Measurements from ENCODE around the gene ZNF823. TPM values are rescaled to one million over a fixed set of nuclear protein-coding genes. Genes with fewer than 3 reads are reported as not detected.
"Not testable (repeated sequence)": the region's sequence is repeated elsewhere in the genome, so short reads cannot be mapped to it uniquely, and the experiment has no call there.

The ZNF823 gene
- total RNA-seq, 3 donors from 2014 or later (not counting 1 experiment from before 2014, with no cell fraction given), result 3.2 to 7.1 (median 5.2) TPM

GRCh38 chr19:11783767-11784166, 45.0 kb upstream of the ZNF823 start:
- Mint-ChIP-seq H3K4me1 (no peaks in the 10 kb centered on the region), H3K27me3 (ENCODE audit: low read depth in 2 of 2) (no peaks in the 10 kb centered on the region), H3K9me3 (peaks cover 14 to 32% of the 10 kb centered on the region in 2 donors), H3K27ac (no peak overlapping the region), H3K4me3 (no peak overlapping the region), H3K36me3 (peaks cover 57% of the 10 kb centered on the region)
- no peak for ATAC-seq
- WGBS (ENCODE audit: insufficient coverage), result no CpG with 5 or more reads among the region's 1 CpG
- Histone ChIP-seq H3K4me1 (ENCODE audit: control insufficient read depth, insufficient read depth, low read length) (no peaks in the 10 kb centered on the region), H3K9me3 (ENCODE audit: control insufficient read depth, insufficient read depth, low read length) (peaks cover 61% of the 10 kb centered on the region), H3K27ac (ENCODE audit: low read length) (no peak overlapping the region), H3K27me3 (ENCODE audit: control insufficient read depth, insufficient read depth, low read length) (no peaks in the 10 kb centered on the region), H3K4me3 (ENCODE audit: low read length) (no peak overlapping the region), H3K36me3 (ENCODE audit: control insufficient read depth, insufficient read depth, low read length) (peaks cover 26% of the 10 kb centered on the region)
- DNase-seq, result no peak
- TF ChIP-seq CTCF (IDR thresholded peaks at IDR 0.05), result no peak
- intact Hi-C loops (cut with micrococcal nuclease), result no loop called here

- Mint-ChIP-seq H3K4me3 (no peak overlapping the region), H3K4me1 (no peaks in the 10 kb centered on the region), H3K27ac (no peak overlapping the region), H3K36me3 (peaks cover 65% of the 10 kb centered on the region), H3K27me3 (ENCODE audit: low read depth in 2 of 2) (no peaks in the 10 kb centered on the region), H3K9me3 (peaks cover 12 to 26% of the 10 kb centered on the region in 2 donors)
- no peaks in the 10 kb centered on the region for H3K27me3 ChIP-seq (ENCODE audit: control insufficient read depth, insufficient read depth, low read length)
- no peak for TF ChIP-seq CTCF (IDR thresholded peaks at IDR 0.05)
- H3K36me3 ChIP-seq (ENCODE audit: control insufficient read depth, insufficient read depth, low read length), result peaks cover 41% of the 10 kb centered on the region
- H3K27ac ChIP-seq (ENCODE audit: low read length), result no peak overlapping the region
- intact Hi-C loops (cut with micrococcal nuclease), result no loop called here
- no peak for DNase-seq
- peaks cover 63% of the 10 kb centered on the region for H3K9me3 ChIP-seq (ENCODE audit: control insufficient read depth, insufficient read depth, low read length)
- WGBS (ENCODE audit: insufficient coverage), result 100% methylated on average over 3 of the region's 5 CpGs
- no peak overlapping the region for H3K4me3 ChIP-seq (ENCODE audit: low read length)
- no peaks in the 10 kb centered on the region for H3K4me1 ChIP-seq (ENCODE audit: control insufficient read depth, insufficient read depth, low read length)
- no peak for ATAC-seq
Measured at GRCh38 chr19:11781295-11782057, 42.7 kb upstream of the ZNF823 start.

- TF ChIP-seq CTCF (IDR thresholded peaks at IDR 0.05), result no peak
- no peak overlapping the region for H3K4me3 ChIP-seq (ENCODE audit: low read length)
- peaks cover 58% of the 10 kb centered on the region for H3K9me3 ChIP-seq (ENCODE audit: control insufficient read depth, insufficient read depth, low read length)
- no peaks in the 10 kb centered on the region for H3K27me3 ChIP-seq (ENCODE audit: control insufficient read depth, insufficient read depth, low read length)
- ATAC-seq (no peak), DNase-seq (no peak)
- no peaks in the 10 kb centered on the region for H3K4me1 ChIP-seq (ENCODE audit: control insufficient read depth, insufficient read depth, low read length)
- no peaks in the 10 kb centered on the region for H3K4me1 Mint-ChIP-seq
- H3K27me3 Mint-ChIP-seq (ENCODE audit: low read depth in 2 of 2), result no peaks in the 10 kb centered on the region
- H3K36me3 ChIP-seq (ENCODE audit: control insufficient read depth, insufficient read depth, low read length), result peaks cover 41% of the 10 kb centered on the region
- H3K27ac ChIP-seq (ENCODE audit: low read length), result no peak overlapping the region
- H3K4me3 Mint-ChIP-seq, result no peak overlapping the region
- H3K36me3 Mint-ChIP-seq, result peaks cover 71% of the 10 kb centered on the region
- peaks cover 12 to 29% of the 10 kb centered on the region in 2 donors for H3K9me3 Mint-ChIP-seq
- intact Hi-C loops (cut with micrococcal nuclease), result no loop called here
- 98% methylated on average over 7 of the region's 7 CpGs for WGBS (ENCODE audit: insufficient coverage)
- no peak overlapping the region for H3K27ac Mint-ChIP-seq
Measured at GRCh38 chr19:11780431-11781020, 41.8 kb upstream of the ZNF823 start.

GRCh38 chr19:11776669-11777068, 37.9 kb upstream of the ZNF823 start:
- H3K4me3 Mint-ChIP-seq; H3K27ac ChIP-seq (ENCODE audit: low read length); ATAC-seq; H3K27ac Mint-ChIP-seq; H3K4me1 ChIP-seq (ENCODE audit: control insufficient read depth, insufficient read depth, low read length); intact Hi-C loops (cut with micrococcal nuclease); H3K4me3 ChIP-seq (ENCODE audit: low read length); DNase-seq; H3K27me3 Mint-ChIP-seq (ENCODE audit: low read depth in 2 of 2); H3K27me3 ChIP-seq (ENCODE audit: control insufficient read depth, insufficient read depth, low read length): not testable (repeated sequence)
- peaks cover 3 to 20% of the 10 kb centered on the region in 2 donors for H3K9me3 Mint-ChIP-seq
- peaks cover 51% of the 10 kb centered on the region for H3K36me3 Mint-ChIP-seq
- whole genome bisulfite sequencing (ENCODE audit: insufficient coverage), result over 99% methylated on average over 11 of the region's 11 CpGs
- peaks cover 7 to 22% of the 10 kb centered on the region in 2 donors for H3K4me1 Mint-ChIP-seq
- H3K36me3 ChIP-seq (ENCODE audit: control insufficient read depth, insufficient read depth, low read length), result peaks cover 41% of the 10 kb centered on the region
- peaks cover 56% of the 10 kb centered on the region for H3K9me3 ChIP-seq (ENCODE audit: control insufficient read depth, insufficient read depth, low read length)

GRCh38 chr19:11771520-11771919, 32.8 kb upstream of the ZNF823 start:
- H3K9me3 ChIP-seq (ENCODE audit: control insufficient read depth, insufficient read depth, low read length), result peaks cover 22% of the 10 kb centered on the region
- intact Hi-C loops (cut with micrococcal nuclease); H3K4me3 Mint-ChIP-seq; H3K27ac Mint-ChIP-seq; DNase-seq; H3K27ac ChIP-seq (ENCODE audit: low read length); H3K27me3 ChIP-seq (ENCODE audit: control insufficient read depth, insufficient read depth, low read length); H3K36me3 ChIP-seq (ENCODE audit: control insufficient read depth, insufficient read depth, low read length); H3K27me3 Mint-ChIP-seq (ENCODE audit: low read depth in 2 of 2); ATAC-seq; H3K4me3 ChIP-seq (ENCODE audit: low read length): not testable (repeated sequence)
- H3K36me3 Mint-ChIP-seq, result peaks cover 20% of the 10 kb centered on the region
- 96% methylated on average over 11 of the region's 11 CpGs for WGBS (ENCODE audit: insufficient coverage)
- H3K4me1 ChIP-seq (ENCODE audit: control insufficient read depth, insufficient read depth, low read length), result peaks cover 15% of the 10 kb centered on the region
- H3K9me3 Mint-ChIP-seq, result peaks cover 0 to 11% of the 10 kb centered on the region in 2 donors
- peaks cover 32 to 48% of the 10 kb centered on the region in 2 donors for H3K4me1 Mint-ChIP-seq
